Motor neuron (in vitro differentiated cells): Measurements from ENCODE around the gene DMWD. TPM values are rescaled to one million over a fixed set of nuclear protein-coding genes. Genes with fewer than 3 reads are reported as not detected.

ENCODE experiments used
- ATAC-seq, 8 experiments: fragments of 200-7000 bp; cut with Tn5 transposase; replicated peaks in 6 of 8; 2 replicates each; pipeline ENCODE4 v1.8.0; 2021; ENCODE audit warnings: mild to moderate bottlenecking in 8 of 8, moderate library complexity in 8 of 8
- H3K27ac ChIP-seq, 2 donors: fragments of 250-450 bp; sonication (Bioruptor Pico); 2 replicates each; pipeline ENCODE4 v1.9.0; 2021; ENCODE audit warnings: antibody characterized with exemption in 2 of 2, mild to moderate bottlenecking in 2 of 2, moderate library complexity in 1 of 2
- H3K4me1 ChIP-seq, 2 donors: fragments of 250-450 bp; sonication (Bioruptor Pico); replicated peaks in 1 of 2; 2 replicates each; pipeline ENCODE4 v1.6.1; 2021; ENCODE audit warnings: antibody characterized with exemption in 2 of 2, mild to moderate bottlenecking in 2 of 2, moderate library complexity in 1 of 2
- H3K4me3 ChIP-seq, 5 donors: fragments of 250-450 bp; sonication (Bioruptor Pico); 2 replicates each; pipeline ENCODE4 v1.9.0; 2021; ENCODE audit warnings: antibody characterized with exemption in 5 of 5, mild to moderate bottlenecking in 5 of 5, moderate library complexity in 4 of 5
- WGBS, 10 experiments: fragments of 450-650 bp; shearing (Covaris generic); methylation state at CpG; one replicate each; pipeline ENCODE4 v1.0.0; 2022; 5-methylcytosine and 5-hydroxymethylcytosine counted together
- in situ Hi-C, 9 experiments: fragments of 400-800 bp; cut with MboI; loops; one replicate each; pipeline ENCODE4 v1.15.0; 2021; ENCODE audit warnings: low sequenced_read_pairs in 9 of 9, low pct_unique_long_range_greater_than_20kb in 2 of 9; ENCODE audit not compliant: unreplicated experiment in 9 of 9
- total RNA-seq, 8 experiments: library from RNA; unstranded; fragments of 300-600 nt; gene quantifications; 2 replicates each; pipeline versions ENCODE4 v1.2.3 to v1.2.4, GENCODE V29; 2022

DMWD gene
- total RNA-seq, 8 experiments from 2014 or later = 16.5 to 50.5 (median 32.9) TPM

GRCh38 chr19:45791744-45792469 is 738 bp downstream of the DMWD start:
- Histone ChIP-seq H3K4me1 (peaks cover 9 to 17% of the 10 kb centered on the region in 2 donors), H3K27ac (peak overlapping the region; percentile 81 to 91), H3K4me3 (peak overlapping the region; percentile 72 to 97 (median 86))
- WGBS, 10 experiments = 0 to 80% (median 4%) methylated on average over 1 to 8 of the region's 31 CpGs; no CpG with 5 or more reads in 1 of the 10 experiments
- in situ Hi-C loops = no loop called here
- ATAC-seq = peak in 1 of 8 experiments; percentile 50

GRCh38 chr19:45790942-45791341 is 1.7 kb downstream of the DMWD start:
- WGBS, 10 experiments = 20 to 97% (median 85%) methylated on average over 1 to 8 of the region's 8 CpGs; no CpG with 5 or more reads in 5 of the 10 experiments
- Histone ChIP-seq H3K4me3 (peak overlapping the region in 1 of 5 donors; percentile 91), H3K27ac (no peak overlapping the region), H3K4me1 (peaks cover 9 to 17% of the 10 kb centered on the region in 2 donors)
- in situ Hi-C loops = no loop called here
- no peak for ATAC-seq

- no peak for ATAC-seq
- WGBS, 10 experiments = 85 to 100% (median 100%) methylated on average over 1 to 10 of the region's 15 CpGs; no CpG with 5 or more reads in 1 of the 10 experiments
- H3K4me1 ChIP-seq = peaks cover 9 to 17% of the 10 kb centered on the region in 2 donors
- no peak overlapping the region for H3K4me3 ChIP-seq
- in situ Hi-C loops = no loop called here
- H3K27ac ChIP-seq = no peak overlapping the region
Observed at GRCh38 chr19:45789035-45789786, 3.4 kb downstream of the DMWD start.

GRCh38 chr19:45786533-45786894 is 6.1 kb downstream of the DMWD start:
- in situ Hi-C loops = no loop called here
- H3K4me3 ChIP-seq = no peak overlapping the region
- 60 to 100% (median 90%) methylated on average over 1 to 8 of the region's 21 CpGs; no CpG with 5 or more reads in 7 of the 10 experiments for WGBS, 10 experiments
- no peak overlapping the region for H3K27ac ChIP-seq
- peak in 2 of 8 experiments; percentile 1 to 3 for ATAC-seq
- peaks cover 3 to 14% of the 10 kb centered on the region in 2 donors for H3K4me1 ChIP-seq

GRCh38 chr19:45785781-45786532 is 6.7 kb downstream of the DMWD start:
- Histone ChIP-seq H3K27ac (no peak overlapping the region), H3K4me3 (no peak overlapping the region), H3K4me1 (peaks cover 0 to 9% of the 10 kb centered on the region in 2 donors)
- 90 to 100% (median 98%) methylated on average over 5 to 13 of the region's 57 CpGs; no CpG with 5 or more reads in 6 of the 10 experiments for WGBS, 10 experiments
- in situ Hi-C loops = no loop called here
- ATAC-seq = peak in 2 of 8 experiments; percentile 5 to 9

GRCh38 chr19:45785097-45785496 is 7.5 kb downstream of the DMWD start:
- Histone ChIP-seq H3K4me1 (peaks cover 0 to 8% of the 10 kb centered on the region in 2 donors), H3K4me3 (no peak overlapping the region), H3K27ac (no peak overlapping the region)
- in situ Hi-C loops = no loop called here
- no peak for ATAC-seq
- WGBS, 10 experiments = 47 to 100% (median 81%) methylated on average over 1 to 3 of the region's 5 CpGs; no CpG with 5 or more reads in 4 of the 10 experiments

- peaks cover 0 to 8% of the 10 kb centered on the region in 2 donors for H3K4me1 ChIP-seq
- no peak for ATAC-seq
- 0 to 80% methylated on average over 1 of the region's 4 CpGs; no CpG with 5 or more reads in 8 of the 10 experiments for WGBS, 10 experiments
- H3K4me3 ChIP-seq = no peak overlapping the region
- H3K27ac ChIP-seq = no peak overlapping the region
- in situ Hi-C loops = no loop called here
Observed at GRCh38 chr19:45784096-45784495, 8.5 kb downstream of the DMWD start.

GRCh38 chr19:45782820-45783785 is 9.5 kb downstream of the DMWD start:
- in situ Hi-C loops = no loop called here
- H3K4me3 ChIP-seq = no peak overlapping the region
- 9 to 80% (median 70%) methylated on average over 2 to 9 of the region's 26 CpGs; no CpG with 5 or more reads in 6 of the 10 experiments for WGBS, 10 experiments
- no peak overlapping the region for H3K27ac ChIP-seq
- ATAC-seq = peak in 5 of 8 experiments; percentile 3 to 61 (median 49)
- peaks cover 2 to 11% of the 10 kb centered on the region in 2 donors for H3K4me1 ChIP-seq

GRCh38 chr19:45782162-45782691 is 10.4 kb downstream of the DMWD start, which contains the start of gene DMPK:
Gene DMPK, minus strand, starts transcription at chr19:45782490. Its CDS starts 138 bp downstream, at chr19:45782352.
- Histone ChIP-seq H3K4me1 (peaks cover 2 to 11% of the 10 kb centered on the region in 2 donors), H3K4me3 (no peak within 1 kb of the TSS), H3K27ac (no peak within 1 kb of the TSS)
- in situ Hi-C loops = no loop called here
- peak in 6 of 8 experiments; percentile 5 to 47 (median 16) for ATAC-seq
- no CpG with 5 or more reads among the region's 18 CpGs for WGBS, 10 experiments

- ATAC-seq = peak in 3 of 8 experiments; percentile 2 to 7 (median 6)
- Histone ChIP-seq H3K4me3 (no peak overlapping the region), H3K4me1 (peaks cover 2 to 11% of the 10 kb centered on the region in 2 donors), H3K27ac (no peak overlapping the region)
- in situ Hi-C loops = no loop called here
- 70 to 86% (median 80%) methylated on average over 1 to 2 of the region's 17 CpGs; no CpG with 5 or more reads in 7 of the 10 experiments for WGBS, 10 experiments
Observed at GRCh38 chr19:45781214-45782161, 11.2 kb downstream of the DMWD start.
